ENCODE data around the gene NSG1.
"Not testable (repeated sequence)": the region's sequence is repeated elsewhere in the genome, so short reads cannot be mapped to it uniquely, and the experiment has no call there.

- TF ChIP-seq CTCF, POLR2A, EP300 (IDR thresholded peaks at IDR 0.05): not testable (repeated sequence)
Measured at GRCh38 chr4:4422117-4422516, 35.2 kb downstream of the NSG1 start.
